ENCODE data around the gene C2CD3. TPM values are rescaled to one million over a fixed set of nuclear protein-coding genes. Genes with fewer than 3 reads are reported as not detected.
"Not testable (repeated sequence)": the region's sequence is repeated elsewhere in the genome, so short reads cannot be mapped to it uniquely, and the experiment has no call there.

The C2CD3 gene
- total and polyA plus RNA-seq, 2 of the 4 experiments (the other 2 are of a cell fraction): 11.1 to 19.2 TPM

GRCh38 chr11:73985661-73986060, 185.1 kb downstream of the C2CD3 start:
- H3K27me3 ChIP-seq (ENCODE audit: control insufficient read depth, insufficient read depth, low read length); H3K56ac ChIP-seq (ENCODE audit: extremely low read depth, insufficient read depth, low read length); H3K79me1 ChIP-seq (ENCODE audit: low read depth in 1 of 2, low read length in 2 of 2); H2BK5ac ChIP-seq (ENCODE audit: low read depth, low read length, poor library complexity, severe bottlenecking); H3K4ac ChIP-seq (ENCODE audit: low read depth, low read length); H3K4me3 ChIP-seq (ENCODE audit: insufficient read depth, low read depth, low read length); H3K9ac ChIP-seq (ENCODE audit: low read depth, low read length); H3K14ac ChIP-seq (replicated peaks; ENCODE audit: low read depth, low read length); H3K23ac ChIP-seq (ENCODE audit: low read depth, low read length); H2AK9ac ChIP-seq (replicated peaks; ENCODE audit: low read depth, low read length, poor library complexity); H2BK15ac ChIP-seq (ENCODE audit: low read depth, low read length); BruUV-seq (replicated peaks); H3K27ac ChIP-seq (ENCODE audit: insufficient read depth, low read length); ATAC-seq (ENCODE audit: low read depth); H3K4me1 ChIP-seq (ENCODE audit: control insufficient read depth, insufficient read depth, low read length); H3K18ac ChIP-seq (ENCODE audit: low read depth, low read length); in situ Hi-C loops (cut with MboI; ENCODE audit: low sequenced_read_pairs); DNase-seq; CTCF ChIA-PET; H2BK20ac ChIP-seq (ENCODE audit: low read depth, low read length); dilution Hi-C loops (cut with HindIII; ENCODE audit: low sequenced_read_pairs, unreplicated experiment); H4K8ac ChIP-seq (ENCODE audit: low read depth in 2 of 2, low read length in 2 of 2); H4K20me1 ChIP-seq (ENCODE audit: insufficient read depth, low read length); H2BK120ac ChIP-seq (ENCODE audit: low read depth, low read length); H3K4me2 ChIP-seq (ENCODE audit: low read depth, low read length); H4K5ac ChIP-seq (ENCODE audit: low read depth, low read length); H3K36me3 ChIP-seq (ENCODE audit: control insufficient read depth, insufficient read depth, low read length); H2AFZ ChIP-seq (replicated peaks; ENCODE audit: low read length, poor library complexity); H3K9me1 ChIP-seq (ENCODE audit: insufficient read depth, low read length); H3K9me3 ChIP-seq (ENCODE audit: control insufficient read depth, insufficient read depth, low read length); POLR2A ChIA-PET (ENCODE audit: unreplicated experiment); H4K91ac ChIP-seq (ENCODE audit: insufficient read depth, low read depth, low read length); H2AK5ac ChIP-seq (ENCODE audit: low read depth, low read length): not testable (repeated sequence)
- intact Hi-C loops (cut with micrococcal nuclease): loop anchor here (10.0 kb wide), 1 partner anchor 329 kb away; the partner anchor contains the start of gene P4HA3
- no CpG with 5 or more reads among the region's 4 CpGs for WGBS, 2 experiments (ENCODE audit: extremely low coverage in 2 of 2, insufficient read length in 1 of 2)
